ENCODE data around the gene ZPR1. TPM values are rescaled to one million over a fixed set of nuclear protein-coding genes. Genes with fewer than 3 reads are reported as not detected.
"Not testable (repeated sequence)": the region's sequence is repeated elsewhere in the genome, so short reads cannot be mapped to it uniquely, and the experiment has no call there.

Gene ZPR1
- polyA plus RNA-seq, 4 donors: 53.4 to 57.1 (median 55.3) TPM

- no peak for DNase-seq (ENCODE audit: low read depth in 4 of 4, low spot score in 2 of 4)
These were observed 38.3 kb upstream of the ZPR1 start for GRCh38 chr11:116825854-116826750.

- DNase-seq (ENCODE audit: low read depth in 4 of 4, low spot score in 2 of 4): no peak
These were observed 37.6 kb upstream of the ZPR1 start for GRCh38 chr11:116825434-116825833.

- no peak for DNase-seq (ENCODE audit: low read depth in 4 of 4, low spot score in 2 of 4)
These were observed 35.4 kb upstream of the ZPR1 start, which contains the start of gene APOA4 for GRCh38 chr11:116823031-116823843. Gene APOA4, minus strand, starts transcription at chr11:116823304. Its CDS starts 113 bp downstream, at chr11:116823191.

GRCh38 chr11:116822575-116822974 is 34.8 kb upstream of the ZPR1 start:
- no peak for DNase-seq (ENCODE audit: low read depth in 4 of 4, low spot score in 2 of 4)

GRCh38 chr11:116821050-116821918 is 33.5 kb upstream of the ZPR1 start:
- no peak for DNase-seq (ENCODE audit: low read depth in 4 of 4, low spot score in 2 of 4)

GRCh38 chr11:116819049-116819448 is 31.2 kb upstream of the ZPR1 start:
- DNase-seq (ENCODE audit: low read depth in 4 of 4, low spot score in 2 of 4): no peak

- no peak for DNase-seq (ENCODE audit: low read depth in 4 of 4, low spot score in 2 of 4)
These were observed 26.7 kb upstream of the ZPR1 start for GRCh38 chr11:116814502-116814901.

GRCh38 chr11:116813781-116814471 is 26.1 kb upstream of the ZPR1 start:
- DNase-seq (ENCODE audit: low read depth in 4 of 4, low spot score in 2 of 4): no peak

- DNase-seq (ENCODE audit: low read depth in 4 of 4, low spot score in 2 of 4): no peak
These were observed 25.3 kb upstream of the ZPR1 start for GRCh38 chr11:116813170-116813569.

- DNase-seq (ENCODE audit: low read depth in 4 of 4, low spot score in 2 of 4): no peak
These were observed 24.3 kb upstream of the ZPR1 start for GRCh38 chr11:116812109-116812508.

- DNase-seq (ENCODE audit: low read depth in 4 of 4, low spot score in 2 of 4): no peak
These were observed 23.4 kb upstream of the ZPR1 start for GRCh38 chr11:116811194-116811593.

- DNase-seq (ENCODE audit: low read depth in 4 of 4, low spot score in 2 of 4): no peak
These were observed 20.7 kb upstream of the ZPR1 start for GRCh38 chr11:116808262-116809175.

- DNase-seq (ENCODE audit: low read depth in 4 of 4, low spot score in 2 of 4): no peak
These were observed 19.9 kb upstream of the ZPR1 start for GRCh38 chr11:116807601-116808261.

- DNase-seq (ENCODE audit: low read depth in 4 of 4, low spot score in 2 of 4): no peak
These were observed 16.2 kb upstream of the ZPR1 start for GRCh38 chr11:116804001-116804400.

GRCh38 chr11:116801662-116802061 is 13.8 kb upstream of the ZPR1 start:
- DNase-seq (ENCODE audit: low read depth in 4 of 4, low spot score in 2 of 4): not testable (repeated sequence)

GRCh38 chr11:116800610-116801009 is 12.8 kb upstream of the ZPR1 start:
- DNase-seq (ENCODE audit: low read depth in 4 of 4, low spot score in 2 of 4): no peak

GRCh38 chr11:116798368-116798767 is 10.5 kb upstream of the ZPR1 start:
- no peak for DNase-seq (ENCODE audit: low read depth in 4 of 4, low spot score in 2 of 4)

GRCh38 chr11:116797816-116798215 is 10.0 kb upstream of the ZPR1 start:
- no peak for DNase-seq (ENCODE audit: low read depth in 4 of 4, low spot score in 2 of 4)

All from left renal cortex interstitium (tissue), 4 donors.